ENCODE results near the gene SLN. TPM values are rescaled to one million over a fixed set of nuclear protein-coding genes. Genes with fewer than 3 reads are reported as not detected.

Gene SLN
- total and polyA plus RNA-seq, 2 donors (not counting 3 experiments of a cell fraction or from before 2014, with no cell fraction given): 0.25 TPM; not detected in 1

DNA sequence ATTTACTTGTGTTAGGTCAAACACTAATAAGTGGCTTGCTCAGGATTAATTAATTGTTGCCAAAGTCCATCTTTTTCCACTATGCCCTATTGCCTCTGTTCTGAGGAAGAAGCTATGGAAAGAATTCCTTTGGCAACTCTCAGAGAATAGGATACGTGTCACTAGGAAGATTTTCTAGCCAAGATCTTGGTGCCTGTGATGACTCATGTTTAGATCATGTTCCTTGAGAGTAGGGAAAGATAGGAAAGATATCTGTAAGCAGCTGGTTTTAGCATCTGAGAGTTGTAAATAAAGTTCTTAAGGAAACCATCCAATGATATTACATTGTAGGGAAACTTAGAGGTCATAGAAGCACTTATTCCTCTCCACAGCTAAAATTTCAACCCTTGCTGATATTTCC, 15.7 kb downstream of the SLN start:
- dilution Hi-C loops (cut with MboI; ENCODE audit: extremely low pct_ligation_motif_present, low sequenced_read_pairs) (no loop called here), intact Hi-C loops (cut with micrococcal nuclease) (loop anchor here (1.0 to 5.0 kb wide), 2 partner anchors 201 to 232 kb away; partner anchors contain the start of gene RAB39A)
- ChIA-PET CTCF (interaction anchor here (0.6 to 1.6 kb wide), 11 partner anchors 13 to 203 kb away, joined by 3 to 13 read pairs (median 3); no protein-coding TSS in a partner anchor), POLR2A (no interaction called here)
- no peaks in the 10 kb centered on the region for H3K9me1 ChIP-seq (replicated peaks; ENCODE audit: control insufficient read depth, extremely low read depth, insufficient read depth, low read length)
- no TSS peak for BruUV-seq (replicated peaks)
- TF ChIP-seq JUN (IDR thresholded peaks at IDR 0.05; ENCODE audit: borderline replicate concordance, insufficient read depth, insufficient read length, low read depth): peak; percentile 91
- peak; percentile 92 for TF ChIP-seq FOS (IDR thresholded peaks at IDR 0.05; ENCODE audit: borderline replicate concordance, insufficient read depth, low read length)
- no peak for TF ChIP-seq POLR2A (IDR thresholded peaks at IDR 0.05; ENCODE audit: low read depth, low read length)
- TF ChIP-seq MYC (IDR thresholded peaks at IDR 0.05; ENCODE audit: low read depth, low read length): no peak
- TF ChIP-seq GATA2 (IDR thresholded peaks at IDR 0.05; ENCODE audit: insufficient read depth, insufficient read length, low read depth, low read length): peak; percentile 93
- TF ChIP-seq CTCF (IDR thresholded peaks at IDR 0.05; ENCODE audit: extremely low read depth in 1 of 2, insufficient read depth in 1 of 2, low read depth in 1 of 2, low read length in 2 of 2): no peak
- TF ChIP-seq POLR2AphosphoS5 (IDR thresholded peaks at IDR 0.05; ENCODE audit: insufficient read depth, low read depth, low read length): peak; percentile 29
- FAIRE-seq (peak; percentile 89), DNase-seq (ENCODE audit: low read depth, low spot score) (peak; percentile 90)
- H3K79me2 ChIP-seq (ENCODE audit: control insufficient read depth, insufficient read depth, low read length): no peaks in the 10 kb centered on the region
- H3K4me1 ChIP-seq (ENCODE audit: control insufficient read depth, extremely low read depth, insufficient read depth, low read length): peaks cover 16% of the 10 kb centered on the region
- no peak overlapping the region for H3K4me3 ChIP-seq (replicated peaks in 1 of 3; ENCODE audit: insufficient read depth in 1 of 3, low read depth in 1 of 3, low read length in 3 of 3)
- no peak overlapping the region for H3K9ac ChIP-seq (replicated peaks; ENCODE audit: extremely low read depth, insufficient read depth, low read length)
- H3K36me3 ChIP-seq (ENCODE audit: control insufficient read depth in 2 of 2, extremely low read depth in 1 of 2, insufficient read depth in 2 of 2, low read length in 2 of 2): no peaks in the 10 kb centered on the region
- H3K27me3 ChIP-seq (ENCODE audit: control insufficient read depth in 2 of 2, insufficient read depth in 2 of 2, low read length in 2 of 2): no peaks in the 10 kb centered on the region
- no peaks in the 10 kb centered on the region for H4K20me1 ChIP-seq (replicated peaks; ENCODE audit: control insufficient read depth, extremely low read depth, insufficient read depth, low read length)
- H3K9me3 ChIP-seq (replicated peaks; ENCODE audit: control insufficient read depth, insufficient read depth, low read length): no peaks in the 10 kb centered on the region
- H2AFZ ChIP-seq (ENCODE audit: low read depth, low read length): no peak overlapping the region
- peak overlapping the region; percentile 15 for H3K27ac ChIP-seq (ENCODE audit: insufficient read depth, low read depth, low read length)
- H3K4me2 ChIP-seq (ENCODE audit: insufficient read depth, low read length): peak overlapping the region; percentile 73

Data from endothelial cell of umbilical vein (primary cell).